Measurements from ENCODE around the gene NFIB. TPM values are rescaled to one million over a fixed set of nuclear protein-coding genes. Genes with fewer than 3 reads are reported as not detected.

Gene NFIB
- total RNA-seq, 1 donor from 2014 or later = 0.30 TPM

DNA sequence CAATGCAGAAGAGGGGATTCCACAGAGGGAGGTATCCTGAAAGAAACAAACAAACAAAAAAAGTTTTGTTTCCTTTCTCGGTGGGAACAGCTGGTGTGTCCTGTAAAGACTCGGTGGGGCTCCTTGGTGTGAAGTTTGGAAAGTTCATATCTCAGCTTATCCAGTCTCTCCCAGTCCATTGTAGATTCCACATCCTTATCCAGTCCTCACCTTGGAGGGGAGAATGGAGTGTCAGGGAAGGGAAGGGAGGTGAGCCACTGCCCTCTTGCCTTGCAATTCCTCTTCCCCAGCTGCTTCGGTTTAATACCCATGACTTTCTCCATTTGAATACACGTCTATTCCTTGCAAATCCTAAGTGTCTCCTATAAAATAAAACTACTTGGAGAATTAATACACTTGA is 234.5 kb downstream of the NFIB start:
- H3K36me3 ChIP-seq = no peaks in the 10 kb centered on the region
- TF ChIP-seq, protein P1, sequence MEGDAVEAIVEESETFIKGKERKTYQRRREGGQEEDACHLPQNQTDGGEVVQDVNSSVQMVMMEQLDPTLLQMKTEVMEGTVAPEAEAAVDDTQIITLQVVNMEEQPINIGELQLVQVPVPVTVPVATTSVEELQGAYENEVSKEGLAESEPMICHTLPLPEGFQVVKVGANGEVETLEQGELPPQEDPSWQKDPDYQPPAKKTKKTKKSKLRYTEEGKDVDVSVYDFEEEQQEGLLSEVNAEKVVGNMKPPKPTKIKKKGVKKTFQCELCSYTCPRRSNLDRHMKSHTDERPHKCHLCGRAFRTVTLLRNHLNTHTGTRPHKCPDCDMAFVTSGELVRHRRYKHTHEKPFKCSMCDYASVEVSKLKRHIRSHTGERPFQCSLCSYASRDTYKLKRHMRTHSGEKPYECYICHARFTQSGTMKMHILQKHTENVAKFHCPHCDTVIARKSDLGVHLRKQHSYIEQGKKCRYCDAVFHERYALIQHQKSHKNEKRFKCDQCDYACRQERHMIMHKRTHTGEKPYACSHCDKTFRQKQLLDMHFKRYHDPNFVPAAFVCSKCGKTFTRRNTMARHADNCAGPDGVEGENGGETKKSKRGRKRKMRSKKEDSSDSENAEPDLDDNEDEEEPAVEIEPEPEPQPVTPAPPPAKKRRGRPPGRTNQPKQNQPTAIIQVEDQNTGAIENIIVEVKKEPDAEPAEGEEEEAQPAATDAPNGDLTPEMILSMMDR (IDR thresholded peaks at IDR 0.05) = no peak
- no peak for TF ChIP-seq EZH2 (IDR thresholded peaks at IDR 0.05)
- no peak for TF ChIP-seq EZH2phosphoT487 (IDR thresholded peaks at IDR 0.05)
- peaks cover 10% of the 10 kb centered on the region for H3F3A ChIP-seq (ENCODE audit: low read depth)
- no peak overlapping the region for H3K4me2 ChIP-seq
- H3K4me1 Mint-ChIP-seq = peaks cover 45% of the 10 kb centered on the region
- peaks cover 2% of the 10 kb centered on the region for H3K27me3 Mint-ChIP-seq (ENCODE audit: insufficient read depth, low read depth)
- no peaks in the 10 kb centered on the region for H3K27me3 ChIP-seq
- no peak overlapping the region for H2AFZ ChIP-seq (replicated peaks)
- H3K27ac Mint-ChIP-seq = no peak overlapping the region
- H3K4me3 Mint-ChIP-seq = no peak overlapping the region
- H3K4me1 ChIP-seq = peaks cover 27% of the 10 kb centered on the region
- DNase-seq (ENCODE audit: low spot score) = no peak
- H3K9ac ChIP-seq = no peak overlapping the region
- H3K4me3 ChIP-seq = no peak overlapping the region
- H4K20me1 ChIP-seq (ENCODE audit: low read depth) = no peaks in the 10 kb centered on the region
- H3K79me2 ChIP-seq (ENCODE audit: low read depth) = no peaks in the 10 kb centered on the region
- H3K9me3 Mint-ChIP-seq = no peaks in the 10 kb centered on the region
- no peak overlapping the region for H3K27ac ChIP-seq
- H3K9me3 ChIP-seq (ENCODE audit: low read depth) = no peaks in the 10 kb centered on the region
- no peaks in the 10 kb centered on the region for H3K36me3 Mint-ChIP-seq

- H3K9ac ChIP-seq = no peak overlapping the region
- no peak overlapping the region for H3K27ac ChIP-seq
- H3K4me3 Mint-ChIP-seq = no peak overlapping the region
- H3K4me3 ChIP-seq = no peak overlapping the region
- H3K36me3 Mint-ChIP-seq = no peaks in the 10 kb centered on the region
- H3K4me1 ChIP-seq = peaks cover 27% of the 10 kb centered on the region
- H3K9me3 Mint-ChIP-seq = no peaks in the 10 kb centered on the region
- no peaks in the 10 kb centered on the region for H3K27me3 ChIP-seq
- H3K27me3 Mint-ChIP-seq (ENCODE audit: insufficient read depth, low read depth) = peaks cover 2% of the 10 kb centered on the region
- no peak overlapping the region for H3K4me2 ChIP-seq
- H3K79me2 ChIP-seq (ENCODE audit: low read depth) = no peaks in the 10 kb centered on the region
- H3K36me3 ChIP-seq = no peaks in the 10 kb centered on the region
- TF ChIP-seq EZH2 (IDR thresholded peaks at IDR 0.05) = no peak
- TF ChIP-seq, protein P1 (IDR thresholded peaks at IDR 0.05) = no peak
- peaks cover 10% of the 10 kb centered on the region for H3F3A ChIP-seq (ENCODE audit: low read depth)
- no peaks in the 10 kb centered on the region for H4K20me1 ChIP-seq (ENCODE audit: low read depth)
- H2AFZ ChIP-seq (replicated peaks) = no peak overlapping the region
- DNase-seq (ENCODE audit: low spot score) = no peak
- no peak overlapping the region for H3K27ac Mint-ChIP-seq
- peaks cover 30% of the 10 kb centered on the region for H3K4me1 Mint-ChIP-seq
- no peaks in the 10 kb centered on the region for H3K9me3 ChIP-seq (ENCODE audit: low read depth)
Measured at GRCh38 chr9:14077672-14078071, 236.3 kb downstream of the NFIB start.

- no peaks in the 10 kb centered on the region for H3K36me3 ChIP-seq
- H3K4me2 ChIP-seq = no peak overlapping the region
- H2AFZ ChIP-seq (replicated peaks) = no peak overlapping the region
- H4K20me1 ChIP-seq (ENCODE audit: low read depth) = no peaks in the 10 kb centered on the region
- Mint-ChIP-seq H3K9me3 (no peaks in the 10 kb centered on the region), H3K4me1 (peaks cover 9% of the 10 kb centered on the region), H3K27me3 (ENCODE audit: insufficient read depth, low read depth) (peaks cover 2% of the 10 kb centered on the region), H3K27ac (no peak overlapping the region), H3K4me3 (no peak overlapping the region), H3K36me3 (no peaks in the 10 kb centered on the region)
- H3K9ac ChIP-seq = no peak overlapping the region
- DNase-seq (ENCODE audit: low spot score) = no peak
- no peak overlapping the region for H3K27ac ChIP-seq
- H3K27me3 ChIP-seq = no peaks in the 10 kb centered on the region
- peaks cover 6% of the 10 kb centered on the region for H3F3A ChIP-seq (ENCODE audit: low read depth)
- no peaks in the 10 kb centered on the region for H3K9me3 ChIP-seq (ENCODE audit: low read depth)
- H3K4me1 ChIP-seq = peaks cover 13% of the 10 kb centered on the region
- H3K4me3 ChIP-seq = no peak overlapping the region
- no peaks in the 10 kb centered on the region for H3K79me2 ChIP-seq (ENCODE audit: low read depth)
- TF ChIP-seq EZH2phosphoT487 (IDR thresholded peaks at IDR 0.05) (no peak), EZH2 (IDR thresholded peaks at IDR 0.05) (no peak)
- TF ChIP-seq, protein P1 (IDR thresholded peaks at IDR 0.05) = no peak
Measured at GRCh38 chr9:14075218-14075617, 238.7 kb downstream of the NFIB start.
